GM18909 (cell line): ENCODE results near the gene OTOGL.

Experiments
- ATAC-seq: cut with Tn5 transposase; IDR thresholded peaks from one replicate; pipeline ENCODE4 v1.9.1; 2021; ENCODE audit warnings: mild to moderate bottlenecking; ENCODE audit not compliant: unreplicated experiment, poor library complexity

The OTOGL gene

GRCh38 chr12:80325167-80325959 is 226.0 kb downstream of the OTOGL start:
- ATAC-seq, result no peak

GRCh38 chr12:80332827-80333226 is 233.5 kb downstream of the OTOGL start:
- ATAC-seq, result no peak

GRCh38 chr12:80352474-80352873 is 253.1 kb downstream of the OTOGL start:
- no peak for ATAC-seq

GRCh38 chr12:80353254-80353653 is 253.9 kb downstream of the OTOGL start:
- no peak for ATAC-seq

GRCh38 chr12:80356097-80356496 is 256.8 kb downstream of the OTOGL start:
- no peak for ATAC-seq

GRCh38 chr12:80359703-80360102 is 260.4 kb downstream of the OTOGL start:
- no peak for ATAC-seq

- ATAC-seq, result no peak
Measured at GRCh38 chr12:80364056-80364455, 264.7 kb downstream of the OTOGL start.

- no peak for ATAC-seq
Measured at GRCh38 chr12:80373666-80374065, 274.3 kb downstream of the OTOGL start.

GRCh38 chr12:80374615-80375014 is 275.3 kb downstream of the OTOGL start:
- no peak for ATAC-seq

GRCh38 chr12:80377140-80377794 is 277.9 kb downstream of the OTOGL start:
- no peak for ATAC-seq

- no peak for ATAC-seq
Measured at GRCh38 chr12:80381121-80381520, 281.8 kb downstream of the OTOGL start.

- ATAC-seq, result no peak
Measured at GRCh38 chr12:80382254-80382653, 282.9 kb downstream of the OTOGL start.

GRCh38 chr12:80400571-80400991 is 301.2 kb downstream of the OTOGL start:
- no peak for ATAC-seq

GRCh38 chr12:80401191-80401590 is 301.9 kb downstream of the OTOGL start:
- no peak for ATAC-seq

- no peak for ATAC-seq
Measured at GRCh38 chr12:80404629-80405028, 305.3 kb downstream of the OTOGL start.

GRCh38 chr12:80406253-80406652 is 306.9 kb downstream of the OTOGL start:
- ATAC-seq, result no peak

- no peak for ATAC-seq
Measured at GRCh38 chr12:80411787-80412186, 312.4 kb downstream of the OTOGL start.

GRCh38 chr12:80412343-80412953 is 313.1 kb downstream of the OTOGL start:
- peak; percentile 79 for ATAC-seq

- no peak for ATAC-seq
Measured at GRCh38 chr12:80413462-80413861, 314.1 kb downstream of the OTOGL start.

GRCh38 chr12:80415466-80415865 is 316.1 kb downstream of the OTOGL start:
- ATAC-seq, result no peak

- no peak for ATAC-seq
Measured at GRCh38 chr12:80419644-80420043, 320.3 kb downstream of the OTOGL start.
